Thyroid gland (tissue), 4 donors: ENCODE measurements around the gene KLHL36.

Experiments
- POLR2A ChIP-seq, 2 donors: fragments of 450-650 bp; IDR thresholded peaks; one replicate each; pipeline ENCODE4 v1.6.1; 2017; ENCODE audit warnings: antibody characterized with exemption in 2 of 2, mild to moderate bottlenecking in 2 of 2, moderate library complexity in 1 of 2
- TF ChIP-seq, protein P1 (sequence below), 6 experiments: fragments of 200-600 bp in 3 of 6; fragments of 450-650 bp in 3 of 6; sonication (generic) in 3 of 6; IDR thresholded peaks; one replicate each; pipeline ENCODE4 v1.5.1; 2016 to 2019; ENCODE audit warnings: antibody characterized with exemption in 6 of 6, mild to moderate bottlenecking in 2 of 6, inconsistent platforms in 1 of 6, moderate library complexity in 1 of 6

DNA sequence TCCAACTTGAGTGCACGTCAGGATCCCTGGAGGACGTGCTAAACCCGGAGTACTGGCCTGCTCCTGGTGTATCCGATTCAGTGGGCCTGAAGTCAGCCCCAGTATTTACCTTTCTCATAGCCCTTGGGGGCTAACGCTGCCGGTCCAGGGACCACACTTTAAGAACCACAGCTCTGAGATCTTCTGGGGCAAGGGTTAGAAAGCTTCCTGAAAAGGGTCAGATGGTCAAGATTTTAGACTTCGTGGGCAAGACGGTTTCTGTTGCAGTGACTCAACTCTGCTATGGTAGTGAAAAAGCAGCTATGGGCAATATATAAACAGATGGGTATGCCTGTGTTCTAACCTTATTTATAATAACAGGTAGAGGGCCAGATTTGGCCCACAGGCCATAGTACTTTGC lies 36.9 kb downstream of the KLHL36 start:
- TF ChIP-seq, protein P1, sequence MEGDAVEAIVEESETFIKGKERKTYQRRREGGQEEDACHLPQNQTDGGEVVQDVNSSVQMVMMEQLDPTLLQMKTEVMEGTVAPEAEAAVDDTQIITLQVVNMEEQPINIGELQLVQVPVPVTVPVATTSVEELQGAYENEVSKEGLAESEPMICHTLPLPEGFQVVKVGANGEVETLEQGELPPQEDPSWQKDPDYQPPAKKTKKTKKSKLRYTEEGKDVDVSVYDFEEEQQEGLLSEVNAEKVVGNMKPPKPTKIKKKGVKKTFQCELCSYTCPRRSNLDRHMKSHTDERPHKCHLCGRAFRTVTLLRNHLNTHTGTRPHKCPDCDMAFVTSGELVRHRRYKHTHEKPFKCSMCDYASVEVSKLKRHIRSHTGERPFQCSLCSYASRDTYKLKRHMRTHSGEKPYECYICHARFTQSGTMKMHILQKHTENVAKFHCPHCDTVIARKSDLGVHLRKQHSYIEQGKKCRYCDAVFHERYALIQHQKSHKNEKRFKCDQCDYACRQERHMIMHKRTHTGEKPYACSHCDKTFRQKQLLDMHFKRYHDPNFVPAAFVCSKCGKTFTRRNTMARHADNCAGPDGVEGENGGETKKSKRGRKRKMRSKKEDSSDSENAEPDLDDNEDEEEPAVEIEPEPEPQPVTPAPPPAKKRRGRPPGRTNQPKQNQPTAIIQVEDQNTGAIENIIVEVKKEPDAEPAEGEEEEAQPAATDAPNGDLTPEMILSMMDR (IDR thresholded peaks at IDR 0.05), result no peak
- TF ChIP-seq POLR2A (IDR thresholded peaks at IDR 0.05), result no peak
